Measurements from ENCODE around the gene ATOH8.

ATOH8 gene

GRCh38 chr2:85787282-85787980 lies 33.6 kb downstream of the ATOH8 start:
- DNase-seq (ENCODE audit: low spot score), result no peak

DNA sequence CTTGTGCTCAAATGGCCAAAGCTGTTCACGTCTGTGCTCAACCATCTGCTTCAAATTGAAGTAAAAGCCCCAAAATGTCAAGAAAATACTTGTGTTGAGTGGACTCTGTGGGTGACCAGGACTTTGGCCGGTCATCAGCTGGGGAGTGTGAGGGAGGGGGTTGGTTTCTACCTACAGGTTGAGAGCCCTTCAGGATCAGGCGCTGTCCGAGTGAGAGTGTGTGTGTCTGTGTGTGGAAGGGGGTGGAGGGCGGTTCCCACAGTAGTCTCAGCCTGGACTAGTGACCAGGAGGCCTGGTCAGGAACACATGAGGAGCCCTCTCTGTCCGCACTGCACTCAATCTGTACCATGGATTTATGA lies 34.2 kb downstream of the ATOH8 start:
- no peak for DNase-seq (ENCODE audit: low spot score)

DNA sequence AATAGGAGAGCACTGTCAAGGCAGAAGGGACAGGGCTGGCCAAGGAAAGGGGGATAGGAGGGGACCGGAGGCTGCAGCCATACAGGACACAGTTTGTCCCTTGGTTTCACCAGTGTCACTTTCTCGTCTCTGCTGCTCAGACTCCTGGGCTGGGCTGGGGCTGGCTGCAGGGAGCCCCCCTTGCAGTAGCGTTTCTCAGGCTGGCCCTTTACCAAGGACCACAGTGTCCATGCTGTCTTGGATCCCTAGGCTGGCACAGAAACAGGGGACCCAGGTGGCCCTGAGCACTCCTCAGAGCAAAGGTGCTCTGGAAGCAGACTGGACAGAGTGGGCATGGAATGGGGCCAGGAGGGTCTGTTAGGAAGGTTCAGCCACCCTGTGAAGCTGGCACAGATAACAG lies 34.8 kb downstream of the ATOH8 start:
- DNase-seq (ENCODE audit: low spot score), result no peak

GRCh38 chr2:85789271-85789670 lies 35.5 kb downstream of the ATOH8 start:
- no peak for DNase-seq (ENCODE audit: low spot score)

DNA sequence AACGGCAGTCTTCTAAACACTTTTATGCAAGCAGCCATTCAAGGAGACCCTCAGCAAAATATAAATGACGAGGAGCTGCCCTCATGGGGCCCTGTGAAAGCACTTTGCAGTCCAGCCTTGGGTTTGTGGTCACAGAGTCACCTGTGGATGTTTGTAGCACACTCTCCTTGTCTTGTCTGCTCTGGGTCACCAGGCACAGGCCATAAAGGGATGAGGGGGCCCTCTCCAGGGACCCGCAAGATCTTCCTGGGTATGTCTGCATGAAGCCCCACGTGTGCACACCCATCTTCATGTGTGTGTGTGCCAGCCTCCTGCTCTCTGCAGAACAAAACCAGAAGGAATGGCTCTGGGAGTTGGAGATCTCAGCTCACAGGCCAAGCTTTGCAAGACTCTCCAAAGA lies 36.2 kb downstream of the ATOH8 start:
- DNase-seq (ENCODE audit: low spot score), result no peak

DNA sequence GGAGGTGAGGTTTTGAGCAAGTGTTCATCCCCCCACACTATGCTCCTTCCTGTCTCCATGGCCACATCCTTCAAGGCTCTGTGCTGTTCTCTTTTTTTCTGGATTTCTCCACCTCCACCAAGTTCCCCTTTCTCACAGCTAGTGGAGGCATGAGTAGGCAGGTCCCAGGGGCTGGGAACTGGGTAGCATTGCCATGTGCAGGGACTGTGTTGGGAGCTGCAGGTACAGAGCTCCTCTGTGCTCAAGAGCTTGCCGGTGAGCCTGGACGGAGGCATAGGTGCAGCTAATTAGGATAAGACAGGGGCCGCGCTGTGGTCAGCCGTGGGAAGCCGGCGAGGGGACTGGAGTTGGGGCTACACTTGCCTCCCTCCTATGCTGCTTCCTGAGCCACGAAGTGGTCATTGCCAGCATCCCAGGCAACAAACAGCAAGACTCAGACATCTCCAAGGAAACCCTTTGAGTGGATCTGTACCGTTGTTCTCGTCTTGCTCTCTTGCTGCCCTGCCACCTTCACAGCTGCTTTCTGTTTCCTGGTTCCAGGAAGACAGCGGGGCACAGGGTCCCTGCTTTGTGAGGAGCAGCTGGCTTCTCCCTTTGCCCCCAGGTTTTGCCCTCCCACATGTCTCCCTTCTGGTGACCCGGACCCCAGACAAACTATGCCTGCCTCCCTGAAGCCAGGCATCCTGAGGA lies 36.9 kb downstream of the ATOH8 start:
- DNase-seq (ENCODE audit: low spot score), result no peak

DNA sequence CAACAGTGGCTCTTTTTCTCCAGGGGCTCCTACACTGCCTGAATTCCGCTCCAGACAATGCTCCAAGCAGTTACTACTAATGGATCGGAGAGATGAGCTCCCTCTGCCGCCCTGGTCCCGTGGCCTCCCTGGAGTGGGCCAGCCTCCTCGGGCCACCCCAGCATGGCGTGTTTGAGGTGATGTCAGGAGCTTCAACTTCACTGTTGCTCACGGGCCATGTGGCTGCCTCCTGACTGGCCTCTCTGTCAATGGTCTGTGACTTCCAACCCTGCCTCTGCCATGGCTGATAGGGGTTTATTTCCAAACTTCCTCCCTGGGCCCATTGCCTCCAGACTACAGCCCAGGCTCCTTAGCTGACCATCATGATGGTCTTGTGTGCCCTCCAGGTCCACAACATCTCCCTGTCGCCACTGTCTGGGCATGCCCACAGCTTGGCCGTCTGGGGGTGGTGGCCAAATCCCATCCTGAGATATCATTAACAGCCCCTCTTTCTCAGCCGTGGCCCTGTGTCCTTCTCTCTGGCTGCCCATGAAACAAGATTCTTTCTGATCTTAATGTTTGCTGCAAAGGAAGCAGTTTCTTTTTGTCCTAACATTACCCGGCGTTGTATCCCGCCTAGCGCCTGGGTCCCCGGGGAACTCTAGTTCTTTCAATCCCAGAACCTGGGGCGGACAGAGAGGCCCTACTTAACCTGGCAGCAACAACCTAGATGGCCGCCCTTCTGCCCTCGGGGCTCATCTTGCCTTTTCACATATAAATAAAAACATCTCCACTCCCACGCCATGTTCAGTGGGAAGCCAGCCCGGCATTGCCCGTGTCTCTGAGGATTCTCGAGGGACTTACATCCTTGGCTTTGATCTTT lies 38.1 kb downstream of the ATOH8 start:
- DNase-seq (ENCODE audit: low spot score), result no peak

DNA sequence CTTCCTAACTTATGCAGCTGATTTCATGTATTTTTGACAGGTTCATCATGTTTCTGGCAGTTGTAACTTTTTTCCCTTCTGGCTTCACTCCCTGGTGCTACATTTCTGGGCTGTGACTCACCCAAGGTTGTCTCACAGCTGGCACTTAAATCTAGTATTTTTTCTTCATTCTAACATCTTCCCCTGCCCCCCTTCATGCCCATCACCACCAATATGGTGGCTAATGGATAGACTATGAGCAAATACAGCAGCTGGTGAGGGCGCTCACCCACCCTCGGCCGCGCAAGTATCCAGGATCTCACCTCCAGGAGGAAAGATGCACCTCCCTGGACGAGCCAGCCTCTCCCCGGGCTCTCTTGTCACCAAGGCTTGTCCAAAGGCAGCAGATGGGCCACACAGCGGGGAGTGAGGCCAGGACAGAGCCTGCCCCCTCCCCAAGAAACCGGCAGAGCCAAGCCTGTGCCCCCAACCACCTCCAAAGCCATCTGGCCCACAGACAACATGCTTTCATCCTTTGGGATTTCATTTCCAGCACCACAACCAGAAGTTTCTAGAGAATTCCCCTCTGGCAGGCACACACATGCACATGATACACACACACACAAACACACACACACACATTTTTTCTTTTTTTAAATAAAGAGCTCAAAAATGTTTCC lies 39.1 kb downstream of the ATOH8 start:
- DNase-seq (ENCODE audit: low spot score), result no peak

DNA sequence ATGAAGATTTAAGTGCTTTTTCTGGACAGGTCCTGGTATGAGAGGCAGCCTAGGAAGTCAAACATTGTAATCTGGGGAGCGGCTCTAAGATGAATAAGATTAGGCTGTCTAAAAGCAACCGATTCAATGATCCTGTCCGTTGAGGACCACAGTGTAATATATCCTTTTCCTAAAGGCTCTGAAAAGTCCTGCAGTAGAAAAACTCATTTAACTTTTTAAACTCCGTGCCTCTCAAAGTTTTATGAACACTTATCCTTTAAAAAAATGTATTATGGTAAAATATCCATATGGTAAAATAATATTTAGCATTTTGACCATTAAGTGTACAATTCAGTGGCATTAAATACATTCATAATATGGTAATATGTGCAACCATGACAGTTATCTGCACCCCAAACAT lies 39.8 kb downstream of the ATOH8 start:
- no peak for DNase-seq (ENCODE audit: low spot score)

DNA sequence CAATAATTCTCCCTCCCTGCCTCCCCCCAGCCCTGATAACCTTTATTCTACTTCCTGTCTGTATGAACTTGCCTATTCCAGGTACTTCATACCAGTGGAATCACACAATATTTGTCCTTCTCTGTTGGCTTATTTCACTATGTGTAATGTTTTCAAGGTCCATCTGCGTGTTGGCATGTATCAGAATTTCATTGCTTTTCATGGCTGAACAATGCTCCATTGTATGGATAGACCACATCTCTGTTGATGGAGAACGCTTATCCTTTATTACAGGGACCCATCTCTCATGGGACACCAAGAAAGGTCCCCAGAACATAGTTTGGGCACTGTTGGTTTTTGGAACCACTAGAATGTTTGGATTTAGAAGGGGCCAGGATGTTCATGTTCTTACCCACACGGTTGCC lies 40.2 kb downstream of the ATOH8 start:
- no peak for DNase-seq (ENCODE audit: low spot score)

GRCh38 chr2:85794491-85795121 lies 40.8 kb downstream of the ATOH8 start:
- DNase-seq (ENCODE audit: low spot score), result peak; percentile 60

DNA sequence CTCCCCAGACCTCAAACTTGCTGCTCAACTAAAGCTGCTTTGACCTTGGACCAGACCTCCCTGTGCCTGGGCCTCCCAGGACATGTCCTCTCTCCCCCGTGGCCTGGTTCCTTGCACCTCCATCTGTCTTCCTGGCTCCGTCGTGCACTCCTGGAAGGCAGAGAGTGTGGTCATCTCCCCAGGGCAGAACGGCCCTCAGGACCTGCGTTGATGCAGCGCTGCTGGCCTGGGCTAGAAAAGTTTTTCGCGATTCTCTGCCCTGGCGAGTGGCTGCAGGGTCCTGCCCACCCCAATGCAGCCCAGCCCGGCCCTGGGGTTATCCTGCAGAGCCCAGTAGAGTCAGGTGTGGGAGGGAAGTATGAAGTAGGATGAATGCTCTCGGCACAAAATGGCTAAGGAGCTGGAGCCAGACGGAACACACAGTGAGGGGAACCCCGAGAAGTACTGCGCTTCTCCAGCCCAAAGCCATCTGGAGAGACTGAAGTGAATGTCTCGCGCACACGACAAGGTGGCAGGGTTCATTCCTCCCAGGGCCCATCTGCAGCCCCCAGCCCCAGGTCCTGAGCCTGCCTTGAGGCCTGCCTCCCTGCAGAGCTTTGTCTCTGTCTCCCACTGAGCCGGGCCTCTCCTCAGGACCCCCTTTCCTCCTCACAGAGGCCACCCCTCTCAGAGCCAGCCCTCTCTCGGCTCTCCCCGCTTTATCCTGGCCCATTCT lies 41.7 kb downstream of the ATOH8 start:
- no peak for DNase-seq (ENCODE audit: low spot score)

DNA sequence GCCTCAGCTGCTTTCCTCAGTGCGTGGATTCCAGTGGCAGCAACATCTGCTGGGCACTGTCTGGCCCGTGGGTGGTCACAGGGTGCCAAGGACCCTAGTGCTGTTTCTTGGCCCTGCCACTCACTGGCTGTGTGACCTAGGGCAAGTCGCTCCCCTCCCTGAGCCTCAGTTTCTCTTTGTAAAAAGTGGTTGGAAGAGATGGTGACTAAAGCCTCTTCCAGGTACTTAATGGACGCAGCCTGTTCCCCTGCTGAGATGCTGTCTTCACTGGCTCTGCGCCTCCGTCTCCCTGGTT lies 42.2 kb downstream of the ATOH8 start:
- no peak for DNase-seq (ENCODE audit: low spot score)

- DNase-seq (ENCODE audit: low spot score), result no peak
Observed at GRCh38 chr2:85796341-85797262, 42.8 kb downstream of the ATOH8 start.

DNA sequence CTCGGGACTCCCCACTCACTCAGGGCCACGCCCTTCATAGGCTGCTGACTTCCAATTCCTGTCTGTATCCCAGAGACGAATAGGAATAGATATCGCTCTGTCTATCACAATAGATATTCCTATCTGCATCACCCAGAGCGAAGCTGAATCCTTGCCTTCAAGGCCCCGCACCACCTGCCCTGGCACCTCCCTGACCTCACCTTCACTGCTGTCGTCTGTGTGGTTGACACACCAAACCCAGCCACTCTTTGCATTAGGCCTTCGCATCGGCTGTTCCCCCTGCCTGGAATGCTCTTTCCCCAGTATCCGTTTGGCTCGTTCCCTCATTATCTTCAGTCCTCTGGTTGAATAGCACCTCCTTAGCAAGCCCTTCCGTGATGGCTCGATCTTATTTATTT lies 43.5 kb downstream of the ATOH8 start:
- DNase-seq (ENCODE audit: low spot score), result no peak

GRCh38 chr2:85797921-85798320 lies 44.1 kb downstream of the ATOH8 start:
- no peak for DNase-seq (ENCODE audit: low spot score)

DNA sequence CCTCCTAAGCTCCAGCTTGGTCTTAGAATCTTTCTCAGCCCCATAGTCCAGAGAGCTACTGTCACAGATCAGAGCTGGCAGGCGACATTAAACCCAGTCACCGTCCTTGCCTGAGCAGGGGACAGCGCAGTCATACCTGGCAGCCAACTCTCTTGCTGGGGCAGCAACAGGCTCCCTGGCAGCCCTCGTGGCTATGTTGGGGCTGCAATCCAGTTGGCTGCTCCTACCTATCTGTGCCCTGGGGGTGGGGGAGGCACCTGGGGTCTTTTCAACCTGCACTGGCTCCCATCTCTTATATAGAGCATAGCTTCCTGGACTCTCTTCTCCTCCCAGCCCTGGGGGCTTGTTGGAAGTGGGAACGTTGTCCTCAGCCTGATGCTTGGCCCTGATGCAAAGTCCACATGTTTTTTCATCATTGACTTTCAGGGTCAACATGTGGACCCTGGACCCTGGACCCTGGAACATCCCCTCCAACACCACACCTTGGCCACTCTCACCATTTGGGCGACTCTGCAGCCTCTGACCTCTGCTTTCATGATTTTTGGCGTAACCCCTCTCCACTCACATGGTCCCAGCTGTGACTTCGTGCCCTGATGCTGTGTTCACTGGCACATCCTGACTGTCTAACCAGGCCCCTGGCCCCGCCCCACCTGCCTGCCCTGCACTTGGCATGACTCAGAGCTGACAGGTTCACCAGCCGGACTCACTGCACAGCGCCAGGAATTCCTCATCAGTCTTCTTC lies 45.6 kb downstream of the ATOH8 start:
- DNase-seq (ENCODE audit: low spot score), result no peak

DNA sequence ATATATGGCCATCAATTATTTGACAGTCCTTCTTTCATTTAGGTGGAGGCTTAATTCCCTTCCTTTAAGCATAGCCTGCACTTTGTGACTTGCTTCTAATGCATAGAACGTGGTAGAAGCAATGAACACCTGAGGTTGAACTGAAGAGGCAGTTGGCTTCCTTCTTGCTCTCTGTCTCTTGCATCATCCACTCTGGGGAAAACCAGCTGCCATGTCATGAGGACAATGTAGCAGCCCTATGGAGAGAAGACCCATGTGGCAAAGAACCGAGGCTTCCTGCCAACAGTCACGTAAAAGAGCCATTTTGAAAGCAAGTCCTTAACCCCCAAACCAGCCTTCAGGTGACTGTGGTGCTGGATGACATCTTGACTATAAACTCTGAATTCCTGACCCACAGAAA lies 46.8 kb downstream of the ATOH8 start:
- no peak for DNase-seq (ENCODE audit: low spot score)

- no peak for DNase-seq (ENCODE audit: low spot score)
Observed at GRCh38 chr2:85801871-85802270, 48.1 kb downstream of the ATOH8 start.
